NCI-H2227 (cell line): ENCODE data around the gene COMMD3.
"Not testable (repeated sequence)": the region's sequence is repeated elsewhere in the genome, so short reads cannot be mapped to it uniquely, and the experiment has no call there.

Source experiments
- DNase-seq: peaks from one replicate; lab custom pipeline; 2025; ENCODE audit not compliant: unreplicated experiment; lab: John Stamatoyannopoulos, UW

The COMMD3 gene

DNA sequence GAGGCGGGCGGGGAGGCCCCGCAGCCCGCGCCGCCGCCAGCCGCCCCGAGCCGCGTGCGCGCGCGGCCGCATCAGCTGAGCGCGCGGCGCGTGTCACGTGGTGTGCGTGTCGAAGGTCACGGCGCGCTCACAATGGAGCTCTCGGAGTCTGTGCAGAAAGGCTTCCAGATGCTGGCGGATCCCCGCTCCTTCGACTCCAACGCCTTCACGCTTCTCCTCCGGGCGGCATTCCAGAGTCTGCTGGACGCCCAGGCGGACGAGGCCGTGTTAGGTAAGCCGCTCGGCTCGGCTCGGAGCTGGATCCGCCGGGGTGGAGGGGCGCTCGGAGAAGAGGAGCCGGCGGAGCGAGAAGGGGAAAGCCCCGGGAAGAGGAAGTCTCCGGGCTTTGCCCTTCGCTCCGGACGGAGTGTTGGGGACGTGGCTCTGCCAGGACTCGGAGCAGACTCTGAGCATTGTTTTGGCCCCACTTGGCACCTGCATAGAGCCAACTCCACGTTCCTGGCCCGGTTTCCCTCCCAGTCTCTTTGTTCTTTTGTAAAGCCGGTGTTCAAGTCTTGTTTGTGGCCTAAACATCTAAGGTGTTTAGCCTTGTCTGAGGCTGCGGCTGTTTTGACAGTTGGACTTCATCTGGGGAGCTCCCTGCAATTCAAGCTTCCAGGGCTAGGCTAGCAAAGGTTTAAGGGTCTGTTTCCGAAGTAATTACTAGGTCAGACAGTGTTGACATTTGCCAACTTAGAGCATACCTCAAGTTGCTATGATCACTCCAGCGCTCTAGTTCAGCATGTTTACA, at the start of gene COMMD3:
COMMD3 (plus strand) TSS at position 103 of the 790 bp plus-strand sequence; CDS start at position 133, 30 bp downstream.
- peak; percentile 90 for DNase-seq

DNA sequence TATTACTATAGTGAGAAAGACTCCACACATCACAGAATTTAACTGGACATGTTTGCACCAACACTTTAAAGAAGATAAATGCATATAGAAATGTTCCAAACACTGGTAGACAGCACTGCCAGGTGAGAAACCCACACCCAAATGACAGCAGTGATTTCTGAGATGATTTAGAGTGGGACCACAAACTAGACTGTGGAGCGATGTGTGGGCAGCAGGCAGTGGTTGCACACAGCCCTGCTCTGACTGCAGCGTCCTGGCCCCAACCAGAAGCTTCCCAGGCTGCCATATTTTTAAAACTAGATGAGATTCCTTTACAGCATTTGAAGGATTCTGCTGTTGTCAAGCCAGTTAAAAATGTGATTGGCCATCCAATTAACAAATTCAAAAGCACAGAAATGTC, 47.7 kb upstream of the COMMD3 start:
- DNase-seq: no peak

DNA sequence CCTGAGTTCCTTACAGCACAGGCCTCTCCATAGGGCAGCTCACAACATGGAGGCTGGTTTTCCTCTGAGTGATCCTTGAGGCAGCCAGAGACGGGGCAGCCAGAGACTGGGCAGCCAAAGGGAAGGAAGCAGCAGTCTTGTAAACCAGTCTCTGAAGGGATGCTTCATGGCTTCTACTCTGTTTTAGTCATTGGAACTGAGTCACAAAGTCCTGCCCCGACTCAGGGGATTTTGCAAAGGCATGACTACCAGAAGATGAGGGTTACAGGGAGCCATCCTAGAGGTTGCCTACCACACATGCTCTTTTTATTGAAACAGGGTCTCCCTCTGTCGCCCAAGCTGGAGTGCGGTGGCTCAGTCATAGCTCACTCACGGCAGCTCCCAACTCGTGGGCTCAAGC, 44.4 kb upstream of the COMMD3 start:
- DNase-seq: no peak

DNA sequence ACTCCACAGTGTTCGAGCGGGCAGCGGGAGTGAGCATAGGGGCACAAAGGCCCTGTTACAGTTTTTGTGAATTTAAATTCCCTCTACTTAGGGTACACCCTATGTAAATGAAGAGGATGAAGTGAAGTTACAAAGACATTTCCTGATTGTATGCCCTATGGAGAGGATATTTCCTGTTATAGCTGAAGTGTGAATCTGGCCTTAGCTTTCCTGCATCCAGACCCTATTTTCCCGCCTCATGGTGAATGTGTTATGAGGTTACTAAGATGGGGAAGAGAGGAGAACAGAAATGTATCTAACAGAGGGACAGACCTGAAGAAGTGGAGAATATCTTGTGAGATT, 37.8 kb upstream of the COMMD3 start:
- no peak for DNase-seq

GRCh38 chr10:22280078-22280477, 36.1 kb upstream of the COMMD3 start:
- DNase-seq: no peak

DNA sequence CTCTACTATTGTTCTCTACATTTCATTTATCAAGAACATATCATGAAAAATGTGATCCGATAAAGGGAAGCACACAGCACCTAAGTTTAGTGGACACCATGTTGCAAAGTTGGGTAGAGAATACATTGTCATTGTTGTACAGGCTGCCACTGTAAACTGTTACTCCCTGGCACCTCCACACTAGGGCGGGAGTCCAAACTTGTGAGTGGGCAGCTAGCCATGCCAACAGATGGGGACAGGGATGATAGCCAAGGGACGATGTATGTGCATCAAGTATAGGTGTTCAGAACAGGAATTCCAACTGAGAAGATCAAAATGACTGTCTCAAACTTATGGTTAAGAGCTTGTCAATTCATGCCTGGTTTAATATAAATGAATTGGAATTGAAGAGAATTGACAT, 31.1 kb upstream of the COMMD3 start:
- DNase-seq: no peak

DNA sequence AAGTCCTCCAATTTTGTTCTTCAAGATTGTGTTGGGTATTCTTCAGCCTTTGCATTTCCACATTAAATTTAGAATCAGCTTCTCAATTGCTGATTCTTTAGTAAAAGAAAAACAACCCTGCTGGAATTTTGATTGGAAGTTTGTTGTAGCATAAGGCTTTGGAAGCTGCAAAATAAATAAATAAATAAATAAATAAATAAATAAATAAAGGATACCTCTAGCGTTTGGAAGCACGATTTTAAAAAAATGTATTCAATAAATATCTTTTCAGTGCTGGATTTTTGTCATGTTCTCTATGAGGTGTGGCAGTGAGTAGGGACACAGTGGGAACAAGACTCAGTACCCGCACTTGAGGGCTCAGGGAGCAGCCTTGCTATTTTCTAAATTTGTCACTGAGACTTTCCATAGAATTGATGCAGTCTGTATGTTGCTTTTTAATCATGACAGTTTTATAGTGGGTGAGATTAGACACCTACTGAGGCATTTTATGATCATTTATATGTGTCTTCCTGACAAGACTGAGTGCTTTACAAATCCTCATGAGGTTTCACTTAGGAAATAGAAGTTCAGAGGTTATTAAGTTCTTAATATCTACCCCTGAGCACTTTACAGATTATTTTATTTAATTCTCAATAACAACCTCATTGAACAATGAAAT, 22.3 kb upstream of the COMMD3 start:
- no peak for DNase-seq

DNA sequence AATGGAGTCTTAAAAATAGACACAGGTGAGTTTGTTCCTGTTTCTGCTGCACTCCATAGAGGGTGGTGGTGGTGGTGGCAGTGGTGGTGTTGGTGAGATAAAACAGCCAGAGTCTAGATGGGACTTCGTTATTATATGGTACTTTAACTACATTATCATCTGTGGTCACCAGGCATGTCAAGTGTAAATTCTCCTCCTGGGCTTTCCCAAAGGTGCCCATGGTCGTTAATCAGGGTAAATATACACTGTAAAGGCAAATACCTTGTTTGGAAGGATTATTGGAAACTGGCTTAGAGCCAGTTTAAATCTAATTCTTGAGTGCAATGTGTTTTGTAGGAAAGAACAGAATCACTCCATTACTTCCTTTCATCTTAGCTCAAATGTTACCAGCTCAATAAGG, 21.5 kb upstream of the COMMD3 start:
- no peak for DNase-seq

GRCh38 chr10:22301193-22301592, 15.0 kb upstream of the COMMD3 start:
- no peak for DNase-seq

DNA sequence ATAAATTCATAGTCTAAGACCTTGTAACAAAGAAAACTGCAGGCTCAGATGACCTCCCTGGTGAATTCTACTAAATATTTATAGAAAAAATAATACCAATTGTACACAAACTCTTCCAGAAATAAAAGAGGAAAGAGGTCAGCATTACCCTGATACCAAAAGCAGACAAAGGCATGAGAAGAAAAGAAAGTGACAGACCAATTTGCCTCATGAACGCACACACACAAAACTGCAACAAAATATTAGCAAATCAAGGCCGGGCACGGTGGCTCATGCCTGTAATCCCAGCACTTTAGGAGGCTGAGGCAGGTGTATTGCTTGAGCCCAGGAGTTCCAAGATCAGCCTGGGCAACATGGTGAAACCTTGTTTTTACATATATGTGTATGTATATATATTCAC, 12.7 kb upstream of the COMMD3 start:
- no peak for DNase-seq

- no peak for DNase-seq
These were observed 10.5 kb upstream of the COMMD3 start for GRCh38 chr10:22305721-22306120.

DNA sequence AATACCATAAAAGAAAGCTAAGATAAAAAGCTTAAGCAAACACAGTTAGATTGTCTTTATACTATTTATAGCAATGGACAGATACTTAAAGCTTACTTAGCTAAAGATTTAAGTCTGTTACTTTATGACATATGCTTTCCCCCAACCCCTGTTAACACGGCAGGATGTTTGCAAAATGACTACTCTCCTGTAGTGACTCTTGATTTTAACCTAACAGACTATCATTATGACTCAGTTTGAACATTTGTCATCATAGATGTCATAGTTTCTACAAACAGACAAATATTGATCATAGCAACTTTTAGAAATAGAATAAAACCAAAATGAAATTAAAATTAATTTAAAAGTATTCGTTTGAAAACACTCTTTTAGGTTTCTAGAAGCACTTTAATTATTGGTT, 7.8 kb upstream of the COMMD3 start:
- DNase-seq: no peak

GRCh38 chr10:22309180-22310000, 6.8 kb upstream of the COMMD3 start:
- DNase-seq: no peak

DNA sequence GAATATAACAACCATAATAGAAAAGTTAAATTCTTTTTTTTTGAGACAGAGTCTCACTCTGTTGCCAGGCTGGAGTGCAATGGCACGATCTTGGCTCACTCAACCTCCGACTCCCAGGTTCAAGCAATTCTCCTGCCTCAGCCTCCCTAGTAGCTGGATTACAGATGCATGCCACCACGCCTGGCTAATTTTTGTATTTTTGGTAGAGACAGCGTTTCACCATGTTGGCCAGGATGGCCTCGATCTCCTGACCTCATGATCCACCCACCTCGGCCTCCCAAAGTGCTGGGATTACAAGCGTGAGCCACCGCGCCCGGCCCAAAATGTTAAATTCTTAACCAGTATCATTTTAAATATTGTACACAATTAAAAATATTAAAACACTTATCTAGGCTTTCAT, 6.2 kb upstream of the COMMD3 start:
- DNase-seq: not testable (repeated sequence)

DNA sequence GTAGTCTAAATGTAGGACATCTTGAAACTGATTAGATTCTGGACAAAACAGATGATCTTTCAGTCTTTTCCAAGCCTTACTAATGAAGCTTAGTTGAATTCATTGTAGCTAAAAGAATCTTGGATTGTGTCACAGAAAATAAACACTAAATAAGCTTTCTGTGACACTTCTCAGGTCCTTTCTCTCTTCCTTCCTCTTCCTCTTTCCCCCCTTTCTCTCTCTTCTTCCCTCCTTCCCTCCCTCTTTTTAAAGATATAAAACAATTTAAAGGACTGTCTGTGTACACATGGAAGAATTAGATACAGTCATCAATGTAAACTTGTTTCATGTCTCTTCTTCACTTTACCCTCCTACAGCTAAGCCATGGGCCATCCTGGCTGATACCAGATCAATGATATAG, 5.3 kb upstream of the COMMD3 start:
- no peak for DNase-seq

GRCh38 chr10:22314852-22315251, 1.3 kb upstream of the COMMD3 start:
- DNase-seq: no peak

DNA sequence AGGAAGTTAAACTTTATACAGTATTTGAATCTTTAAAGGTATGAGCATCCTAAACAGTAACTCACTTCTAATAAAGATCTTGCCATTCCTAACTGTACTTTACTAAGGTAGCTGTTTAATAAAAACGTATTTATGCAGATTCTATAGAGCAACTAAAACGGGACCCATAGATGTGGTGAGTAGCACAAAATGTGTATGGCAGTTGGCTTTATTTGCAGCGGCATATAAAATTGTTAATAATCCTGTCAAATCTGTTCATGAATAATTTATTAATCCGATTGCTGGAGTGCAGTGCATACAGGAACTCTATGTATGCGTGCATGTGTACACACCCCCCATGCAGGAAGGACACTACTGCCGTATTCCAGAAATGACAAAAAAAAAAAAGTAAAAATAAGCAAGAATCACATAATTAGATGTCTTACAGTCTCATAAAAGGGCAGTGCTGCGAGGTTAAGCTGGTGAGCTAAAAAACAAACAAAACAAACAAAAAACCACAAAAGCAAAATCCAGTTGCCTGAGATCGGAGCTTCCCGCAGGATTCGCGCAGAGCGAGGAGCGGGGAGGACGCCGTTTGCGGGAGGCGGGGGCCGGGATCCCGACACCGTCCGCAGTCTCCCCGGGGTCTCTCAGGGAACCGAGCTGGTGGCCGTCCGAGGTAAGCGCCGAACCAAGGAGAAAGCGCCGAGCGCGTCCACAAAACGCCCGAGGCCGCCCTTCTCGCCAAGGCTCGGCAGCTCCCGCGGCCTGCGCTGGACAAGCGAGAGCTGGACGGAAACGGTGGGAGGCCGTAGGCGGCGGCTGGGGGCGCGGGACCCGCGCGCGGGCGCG, 518 bp upstream of the COMMD3 start:
- no peak for DNase-seq

GRCh38 chr10:22317076-22317370, 835 bp downstream of the COMMD3 start:
- DNase-seq: no peak

DNA sequence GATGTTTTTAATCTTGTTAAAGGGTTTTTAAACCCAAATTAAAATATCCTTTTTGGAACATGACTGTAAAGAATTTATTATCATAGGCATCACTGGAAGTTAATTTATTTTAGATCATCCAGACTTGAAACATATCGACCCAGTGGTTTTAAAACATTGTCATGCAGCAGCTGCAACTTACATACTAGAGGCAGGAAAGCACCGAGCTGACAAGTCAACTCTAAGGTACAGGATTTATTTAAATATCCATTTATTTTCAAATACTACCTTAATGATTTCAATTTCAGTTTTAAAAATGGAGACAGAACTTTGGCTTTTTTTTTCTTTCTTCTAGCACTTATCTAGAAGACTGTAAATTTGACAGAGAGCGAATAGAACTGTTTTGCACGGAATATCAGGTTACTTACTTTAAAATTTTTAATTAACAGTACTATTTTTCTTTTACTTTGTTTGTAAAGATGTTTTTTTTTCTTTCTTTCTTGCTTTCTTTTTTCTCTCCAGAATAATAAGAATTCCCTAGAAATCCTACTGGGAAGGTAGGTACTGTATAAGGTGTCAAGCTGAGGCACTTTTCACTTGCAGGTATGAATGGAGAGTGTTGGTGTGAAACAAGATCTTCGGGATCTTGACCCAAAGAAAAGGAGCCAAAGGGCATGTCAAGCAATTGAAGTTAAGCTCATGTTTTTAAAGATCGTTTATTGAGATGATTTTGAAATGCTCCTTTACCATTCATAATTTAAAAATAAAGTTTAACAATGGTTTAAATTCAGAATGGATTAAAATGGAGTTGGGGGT, 1.8 kb downstream of the COMMD3 start:
- DNase-seq: no peak

- no peak for DNase-seq
These were observed 2.6 kb downstream of the COMMD3 start for GRCh38 chr10:22318772-22319171.
